Measurements from ENCODE around the gene ATF3.

- TF ChIP-seq CTCF (IDR thresholded peaks at IDR 0.05): no peak
- no peak for TF ChIP-seq POLR2A (IDR thresholded peaks at IDR 0.05)
Measured at GRCh38 chr1:212622906-212623305, 14.3 kb downstream of the ATF3 start.
